Activated T-cell treated with anti-CD3 and anti-CD28 coated beads, Interleukin-2, amount 50 U/mL, for 4 hours (primary cell): ENCODE results near the gene DPH5. TPM values are rescaled to one million over a fixed set of nuclear protein-coding genes. Genes with fewer than 3 reads are reported as not detected.
A peak's percentile ranks its signal among the peaks of the same experiment; 100 is the strongest.

Experiments
- ATAC-seq, 2 donors: fragments of 200-7000 bp; cut with Tn5 transposase; one replicate each; pipeline ENCODE4 v1.10.0; 2021
- DNase-seq: peaks from one replicate; pipeline ENCODE4 v3.0.0-alpha.2; 2020
- H3K27me3 Mint-ChIP-seq: one replicate; pipeline ENCODE4 v1.8.0; 2021; ENCODE audit warnings: low read depth, mixed read lengths
- H3K36me3 Mint-ChIP-seq: one replicate; pipeline ENCODE4 v1.8.0; 2022; ENCODE audit warnings: mixed read lengths; ENCODE audit not compliant: insufficient read depth
- H3K4me1 Mint-ChIP-seq: one replicate; pipeline ENCODE4 v1.8.0; 2021; ENCODE audit warnings: low read depth, mixed read lengths
- H3K4me3 Mint-ChIP-seq: one replicate; pipeline ENCODE4 v1.8.0; 2021; ENCODE audit warnings: mild to moderate bottlenecking, moderate library complexity, mixed read lengths
- H3K9me3 Mint-ChIP-seq: one replicate; pipeline ENCODE4 v1.8.0; 2021; ENCODE audit warnings: mixed read lengths
- total RNA-seq, 3 donors: library from RNA; stranded (reverse); gene quantifications; one replicate each; pipeline ENCODE4 v1.2.1, GENCODE V29; 2021

The DPH5 gene
- total RNA-seq, 3 donors from 2014 or later = 57.7 to 73.7 (median 72.4) TPM

- no peak overlapping the region for H3K4me3 Mint-ChIP-seq
- H3K27me3 Mint-ChIP-seq = no peaks in the 10 kb centered on the region
Observed at GRCh38 chr1:101017448-101017847, 8.1 kb downstream of the DPH5 start.

GRCh38 chr1:101013776-101014175 is 11.8 kb downstream of the DPH5 start:
- no peaks in the 10 kb centered on the region for H3K27me3 Mint-ChIP-seq
- H3K4me3 Mint-ChIP-seq = no peak overlapping the region
- peaks cover 3% of the 10 kb centered on the region for H3K9me3 Mint-ChIP-seq
- peaks cover 10% of the 10 kb centered on the region for H3K4me1 Mint-ChIP-seq
- no peak for DNase-seq
- ATAC-seq = no peak
- H3K36me3 Mint-ChIP-seq = peaks cover 48% of the 10 kb centered on the region

More at GRCh38 chr1:101017448-101017847, 8.1 kb downstream of the DPH5 start:
- Mint-ChIP-seq H3K36me3 (peaks cover 44% of the 10 kb centered on the region), H3K9me3 (peaks cover 9% of the 10 kb centered on the region), H3K4me1 (peaks cover 24% of the 10 kb centered on the region)
- DNase-seq (no peak), ATAC-seq (no peak)

- ATAC-seq = no peak
- peaks cover 35% of the 10 kb centered on the region for H3K4me1 Mint-ChIP-seq
- no peak overlapping the region for H3K4me3 Mint-ChIP-seq
- no peak for DNase-seq
- H3K36me3 Mint-ChIP-seq = peaks cover 49% of the 10 kb centered on the region
- H3K27me3 Mint-ChIP-seq = no peaks in the 10 kb centered on the region
- peaks cover 9% of the 10 kb centered on the region for H3K9me3 Mint-ChIP-seq
Observed at GRCh38 chr1:101008229-101008834, 17.3 kb downstream of the DPH5 start.

- ATAC-seq = peak; percentile 45 to 51
- Mint-ChIP-seq H3K4me1 (peaks cover 52% of the 10 kb centered on the region), H3K36me3 (peaks cover 41% of the 10 kb centered on the region), H3K4me3 (no peak overlapping the region), H3K9me3 (peaks cover 9% of the 10 kb centered on the region), H3K27me3 (no peaks in the 10 kb centered on the region)
- DNase-seq = no peak
Observed at GRCh38 chr1:101006553-101006952, 19.0 kb downstream of the DPH5 start.

GRCh38 chr1:101005871-101006270 is 19.7 kb downstream of the DPH5 start:
- Mint-ChIP-seq H3K36me3 (peaks cover 43% of the 10 kb centered on the region), H3K4me1 (peaks cover 55% of the 10 kb centered on the region), H3K4me3 (no peak overlapping the region), H3K27me3 (no peaks in the 10 kb centered on the region), H3K9me3 (peaks cover 9% of the 10 kb centered on the region)
- DNase-seq = no peak
- peak; percentile 47 to 51 for ATAC-seq

GRCh38 chr1:101005183-101005582 is 20.4 kb downstream of the DPH5 start:
- peaks cover 44% of the 10 kb centered on the region for H3K36me3 Mint-ChIP-seq
- H3K4me3 Mint-ChIP-seq = no peak overlapping the region
- H3K4me1 Mint-ChIP-seq = peaks cover 56% of the 10 kb centered on the region
- ATAC-seq (no peak), DNase-seq (no peak)
- H3K27me3 Mint-ChIP-seq = no peaks in the 10 kb centered on the region
- H3K9me3 Mint-ChIP-seq = peaks cover 9% of the 10 kb centered on the region

- Mint-ChIP-seq H3K36me3 (peaks cover 40% of the 10 kb centered on the region), H3K4me1 (peaks cover 57% of the 10 kb centered on the region), H3K4me3 (no peak overlapping the region), H3K27me3 (no peaks in the 10 kb centered on the region), H3K9me3 (peaks cover 9% of the 10 kb centered on the region)
- ATAC-seq (no peak), DNase-seq (no peak)
Observed at GRCh38 chr1:101004670-101005069, 20.9 kb downstream of the DPH5 start.

GRCh38 chr1:101004061-101004460 is 21.5 kb downstream of the DPH5 start:
- H3K9me3 Mint-ChIP-seq = peaks cover 9% of the 10 kb centered on the region
- H3K4me3 Mint-ChIP-seq = no peak overlapping the region
- ATAC-seq (no peak), DNase-seq (no peak)
- H3K4me1 Mint-ChIP-seq = peaks cover 57% of the 10 kb centered on the region
- H3K36me3 Mint-ChIP-seq = peaks cover 37% of the 10 kb centered on the region
- no peaks in the 10 kb centered on the region for H3K27me3 Mint-ChIP-seq

GRCh38 chr1:101003012-101003650 is 22.5 kb downstream of the DPH5 start:
- DNase-seq (no peak), ATAC-seq (no peak)
- H3K36me3 Mint-ChIP-seq = peaks cover 31% of the 10 kb centered on the region
- H3K4me3 Mint-ChIP-seq = no peak overlapping the region
- peaks cover 53% of the 10 kb centered on the region for H3K4me1 Mint-ChIP-seq
- no peaks in the 10 kb centered on the region for H3K27me3 Mint-ChIP-seq
- peaks cover 9% of the 10 kb centered on the region for H3K9me3 Mint-ChIP-seq

GRCh38 chr1:101002551-101002950 is 23.0 kb downstream of the DPH5 start:
- peaks cover 9% of the 10 kb centered on the region for H3K9me3 Mint-ChIP-seq
- H3K27me3 Mint-ChIP-seq = no peaks in the 10 kb centered on the region
- peaks cover 51% of the 10 kb centered on the region for H3K4me1 Mint-ChIP-seq
- ATAC-seq (no peak), DNase-seq (no peak)
- H3K36me3 Mint-ChIP-seq = peaks cover 31% of the 10 kb centered on the region
- no peak overlapping the region for H3K4me3 Mint-ChIP-seq

- H3K9me3 Mint-ChIP-seq = peaks cover 2% of the 10 kb centered on the region
- DNase-seq (no peak), ATAC-seq (no peak)
- peaks cover 34% of the 10 kb centered on the region for H3K36me3 Mint-ChIP-seq
- peaks cover 48% of the 10 kb centered on the region for H3K4me1 Mint-ChIP-seq
- no peaks in the 10 kb centered on the region for H3K27me3 Mint-ChIP-seq
- no peak overlapping the region for H3K4me3 Mint-ChIP-seq
Observed at GRCh38 chr1:101000131-101000873, 25.3 kb downstream of the DPH5 start.

GRCh38 chr1:100998426-100998825 is 27.2 kb downstream of the DPH5 start:
- Mint-ChIP-seq H3K4me3 (no peak overlapping the region), H3K36me3 (peaks cover 39% of the 10 kb centered on the region), H3K4me1 (peaks cover 41% of the 10 kb centered on the region)

GRCh38 chr1:100995198-100995988 is 30.2 kb downstream of the DPH5 start:
- Mint-ChIP-seq H3K4me3 (no peak overlapping the region), H3K27me3 (no peaks in the 10 kb centered on the region), H3K4me1 (peaks cover 24% of the 10 kb centered on the region), H3K9me3 (no peaks in the 10 kb centered on the region), H3K36me3 (peaks cover 46% of the 10 kb centered on the region)
- ATAC-seq (no peak), DNase-seq (no peak)

More at GRCh38 chr1:100998426-100998825, 27.2 kb downstream of the DPH5 start:
- Mint-ChIP-seq H3K9me3 (no peaks in the 10 kb centered on the region), H3K27me3 (no peaks in the 10 kb centered on the region)
- ATAC-seq = no peak
- DNase-seq = no peak
